PC-3 (cell line): ENCODE data around the gene GNG11. TPM values are rescaled to one million over a fixed set of nuclear protein-coding genes. Genes with fewer than 3 reads are reported as not detected.

ENCODE experiments used
- ATAC-seq: fragments of 200-7000 bp; cut with Tn5 transposase; 2 replicates; pipeline ENCODE4 v1.9.1; 2020; ENCODE audit warnings: mild to moderate bottlenecking, moderate library complexity
- BruUV-seq: library from RNA; stranded (reverse); fragments of 400-500 nt; replicated peaks from 2 replicates; lab custom pipeline; 2021; lab: Mats Ljungman, UMichigan
- CTCF ChIA-PET: fragments of 300-600 bp; sonication (Branson Sonifier 250); formaldehyde crosslinking; loops from one replicate; lab custom pipeline; 2022; ENCODE audit warnings: antibody characterized with exemption; lab: Charles Lee
- POLR2A ChIA-PET: fragments of 300-600 bp; sonication (Branson Sonifier 250); formaldehyde crosslinking; loops from one replicate; lab custom pipeline; 2022; ENCODE audit warnings: antibody characterized with exemption; ENCODE audit not compliant: unreplicated experiment; lab: Charles Lee
- DNase-seq: peaks from one replicate; pipeline ENCODE4 v3.0.0-alpha.2; 2015
- H2AFZ ChIP-seq: fragments of 300-600 bp; sonication (generic); 2 replicates; pipeline ENCODE4 v1.6.0; 2016; ENCODE audit warnings: antibody characterized with exemption, low read length
- H3F3A ChIP-seq: fragments of 300-600 bp; sonication (generic); one replicate; pipeline ENCODE4 v1.6.0; 2017; ENCODE audit warnings: antibody characterized with exemption, low read length, control low read depth, mild to moderate bottlenecking; ENCODE audit not compliant: unreplicated experiment
- H3K27ac ChIP-seq: fragments of 300-600 bp; sonication (generic); 2 replicates; pipeline ENCODE4 v1.5.1; 2016; ENCODE audit warnings: mild to moderate bottlenecking, low read length
- H3K27me3 ChIP-seq: fragments of 300-600 bp; sonication (generic); 2 replicates; pipeline ENCODE4 v1.6.1; 2016; ENCODE audit warnings: low read length, mixed read lengths
- H3K36me3 ChIP-seq: fragments of 300-600 bp; sonication (generic); 2 replicates; pipeline ENCODE4 v1.6.1; 2016; ENCODE audit warnings: low read depth, mixed run types, low read length, mixed read lengths
- H3K4me1 ChIP-seq: fragments of 300-600 bp; sonication (generic); 2 replicates; pipeline ENCODE4 v1.5.1; 2016; ENCODE audit warnings: low read length; ENCODE audit not compliant: insufficient read depth
- H3K4me2 ChIP-seq: fragments of 300-600 bp; sonication (generic); 2 replicates; pipeline ENCODE4 v1.6.0; 2016; ENCODE audit warnings: low read length
- H3K4me3 ChIP-seq: fragments of 300-600 bp; sonication (generic); 2 replicates; pipeline ENCODE4 v1.5.1; 2016; ENCODE audit warnings: mild to moderate bottlenecking, low read length, mixed read lengths
- H3K79me2 ChIP-seq: fragments of 300-600 bp; sonication (generic); 2 replicates; pipeline ENCODE4 v1.6.1; 2017; ENCODE audit warnings: low read length, mixed read lengths
- H3K9ac ChIP-seq: fragments of 300-600 bp; sonication (generic); 2 replicates; pipeline ENCODE4 v1.6.0; 2016; ENCODE audit warnings: mild to moderate bottlenecking, low read length
- H3K9me2 ChIP-seq: fragments of 300-600 bp; sonication (generic); replicated peaks from 2 replicates; pipeline ENCODE4 v1.6.1; 2016; ENCODE audit warnings: mixed run types, low read length, mixed read lengths
- H3K9me3 ChIP-seq: fragments of 300-600 bp; sonication (generic); 2 replicates; pipeline ENCODE4 v1.6.1; 2016; ENCODE audit warnings: low read length, mixed read lengths
- H4K20me1 ChIP-seq: fragments of 300-600 bp; sonication (generic); 2 replicates; pipeline ENCODE4 v1.6.1; 2016; ENCODE audit warnings: low read length, mixed read lengths
- EZH2 ChIP-seq: fragments of 300-600 bp; sonication (generic); IDR thresholded peaks from one replicate; pipeline ENCODE4 v1.6.1; 2017; ENCODE audit warnings: antibody characterized with exemption, mild to moderate bottlenecking, low read length; ENCODE audit not compliant: unreplicated experiment
- EZH2phosphoT487 ChIP-seq: fragments of 300-600 bp; sonication (generic); IDR thresholded peaks from 2 replicates; pipeline ENCODE4 v1.6.1; 2018; ENCODE audit warnings: mild to moderate bottlenecking, antibody characterized with exemption, low read length, borderline replicate concordance
- intact Hi-C: fragments of 100-400 bp; cut with micrococcal nuclease; formaldehyde crosslinking; loops from 2 replicates; pipeline ENCODE4 v1.9.0; 2023
- total RNA-seq: library from RNA; depleted of rRNA; stranded (reverse); fragments of >200 nt; gene quantifications from 2 replicates; pipeline ENCODE4 v1.2.3, GENCODE V29; 2014
- TF ChIP-seq, protein P1 (sequence below): fragments of 300-600 bp; sonication (generic); conservative IDR thresholded peaks from 2 replicates; pipeline ENCODE4 v1.5.1; 2017; ENCODE audit warnings: antibody characterized with exemption, low read depth, mild to moderate bottlenecking, low read length

GNG11 gene
- total RNA-seq, 1 experiment from 2014 or later = 3.0 TPM

DNA sequence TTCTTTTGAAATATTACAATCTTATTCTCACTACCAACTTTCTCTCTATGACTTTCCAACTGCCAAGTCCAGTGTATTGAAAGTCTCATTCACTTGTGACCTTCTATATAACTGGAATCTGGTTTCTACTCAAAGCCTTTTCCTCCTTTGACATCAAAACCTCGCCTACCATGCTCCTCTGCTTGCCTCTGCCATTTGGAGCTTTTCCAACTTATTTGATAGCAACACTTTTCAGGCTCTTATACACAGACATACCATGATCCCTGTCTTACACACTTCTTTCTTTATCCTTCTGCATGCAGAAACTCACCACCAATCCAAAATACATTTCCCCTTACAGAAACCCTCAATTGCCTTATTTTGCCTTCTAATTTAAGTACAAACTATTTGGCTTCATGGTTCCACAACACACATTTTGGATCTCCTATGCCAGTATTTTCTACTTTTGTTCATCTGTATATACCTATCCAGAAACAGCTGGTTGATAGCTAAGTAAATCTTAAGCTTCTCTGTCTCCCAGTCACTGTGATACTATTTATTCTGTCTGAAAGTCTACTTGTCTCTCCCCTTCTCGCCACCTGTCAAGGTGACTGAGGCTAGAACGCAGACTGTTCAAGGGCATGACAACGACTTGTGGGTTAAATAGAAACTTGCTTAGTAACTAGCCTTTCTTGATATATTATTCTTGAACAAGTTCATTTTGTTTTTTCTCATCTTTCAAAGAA is 22.4 kb downstream of the GNG11 start:
- no peaks in the 10 kb centered on the region for H3K79me2 ChIP-seq
- no peak overlapping the region for H2AFZ ChIP-seq
- H3K4me3 ChIP-seq = no peak overlapping the region
- H3K27me3 ChIP-seq = no peaks in the 10 kb centered on the region
- no peak overlapping the region for H3K4me2 ChIP-seq
- 0 out of 2 replicates have a peak, but pooled peaks cover under 1% of the 10 kb centered on the region for H3K4me1 ChIP-seq
- H3K9me2 ChIP-seq = no peaks in the 10 kb centered on the region
- DNase-seq (no peak), ATAC-seq (no peak)
- H3K27ac ChIP-seq = no peak overlapping the region
- ChIA-PET POLR2A (no interaction called here), CTCF (no interaction called here)
- no peaks in the 10 kb centered on the region for H4K20me1 ChIP-seq
- H3K9ac ChIP-seq = no peak overlapping the region
- no TSS peak for BruUV-seq
- TF ChIP-seq EZH2phosphoT487 (no peak), EZH2 (no peak)
- TF ChIP-seq, protein P1, sequence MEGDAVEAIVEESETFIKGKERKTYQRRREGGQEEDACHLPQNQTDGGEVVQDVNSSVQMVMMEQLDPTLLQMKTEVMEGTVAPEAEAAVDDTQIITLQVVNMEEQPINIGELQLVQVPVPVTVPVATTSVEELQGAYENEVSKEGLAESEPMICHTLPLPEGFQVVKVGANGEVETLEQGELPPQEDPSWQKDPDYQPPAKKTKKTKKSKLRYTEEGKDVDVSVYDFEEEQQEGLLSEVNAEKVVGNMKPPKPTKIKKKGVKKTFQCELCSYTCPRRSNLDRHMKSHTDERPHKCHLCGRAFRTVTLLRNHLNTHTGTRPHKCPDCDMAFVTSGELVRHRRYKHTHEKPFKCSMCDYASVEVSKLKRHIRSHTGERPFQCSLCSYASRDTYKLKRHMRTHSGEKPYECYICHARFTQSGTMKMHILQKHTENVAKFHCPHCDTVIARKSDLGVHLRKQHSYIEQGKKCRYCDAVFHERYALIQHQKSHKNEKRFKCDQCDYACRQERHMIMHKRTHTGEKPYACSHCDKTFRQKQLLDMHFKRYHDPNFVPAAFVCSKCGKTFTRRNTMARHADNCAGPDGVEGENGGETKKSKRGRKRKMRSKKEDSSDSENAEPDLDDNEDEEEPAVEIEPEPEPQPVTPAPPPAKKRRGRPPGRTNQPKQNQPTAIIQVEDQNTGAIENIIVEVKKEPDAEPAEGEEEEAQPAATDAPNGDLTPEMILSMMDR = no peak
- no peaks in the 10 kb centered on the region for H3K36me3 ChIP-seq
- intact Hi-C loops = no loop called here
- H3F3A ChIP-seq = no peaks in the 10 kb centered on the region
- no peaks in the 10 kb centered on the region for H3K9me3 ChIP-seq

DNA sequence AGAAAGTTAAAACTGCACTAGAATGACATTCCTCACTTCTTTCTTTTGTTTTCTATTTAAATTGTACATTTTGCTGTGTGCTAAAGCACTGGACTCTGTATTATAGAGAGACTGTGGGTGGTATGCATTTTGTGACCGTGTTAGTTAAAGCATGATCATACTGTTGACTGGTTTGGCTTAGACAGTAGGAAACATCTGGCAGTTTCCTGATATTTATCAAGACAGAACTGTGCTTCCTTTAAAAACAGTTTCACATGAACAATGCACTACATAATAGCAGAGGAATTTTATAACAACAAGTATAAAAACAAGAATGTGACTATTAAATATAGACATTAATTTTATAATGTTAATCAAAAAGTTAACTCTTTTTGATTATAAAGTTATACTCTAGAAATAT is 23.1 kb downstream of the GNG11 start:
- intact Hi-C loops = no loop called here
- H3K9me2 ChIP-seq = no peaks in the 10 kb centered on the region
- H4K20me1 ChIP-seq = no peaks in the 10 kb centered on the region
- TF ChIP-seq, protein P1 = no peak
- TF ChIP-seq EZH2 (no peak), EZH2phosphoT487 (no peak)
- ChIA-PET CTCF (no interaction called here), POLR2A (no interaction called here)
- no peak overlapping the region for H3K4me2 ChIP-seq
- no peaks in the 10 kb centered on the region for H3K27me3 ChIP-seq
- ATAC-seq = no peak
- H2AFZ ChIP-seq = no peak overlapping the region
- no peak overlapping the region for H3K9ac ChIP-seq
- no TSS peak for BruUV-seq
- H3K79me2 ChIP-seq = no peaks in the 10 kb centered on the region
- no peaks in the 10 kb centered on the region for H3F3A ChIP-seq
- no peak for DNase-seq
- H3K4me3 ChIP-seq = no peak overlapping the region
- H3K9me3 ChIP-seq = no peaks in the 10 kb centered on the region
- peaks cover 7% of the 10 kb centered on the region; the same call in 1 of the 2 replicates for H3K4me1 ChIP-seq
- no peaks in the 10 kb centered on the region for H3K36me3 ChIP-seq
- H3K27ac ChIP-seq = no peak overlapping the region

DNA sequence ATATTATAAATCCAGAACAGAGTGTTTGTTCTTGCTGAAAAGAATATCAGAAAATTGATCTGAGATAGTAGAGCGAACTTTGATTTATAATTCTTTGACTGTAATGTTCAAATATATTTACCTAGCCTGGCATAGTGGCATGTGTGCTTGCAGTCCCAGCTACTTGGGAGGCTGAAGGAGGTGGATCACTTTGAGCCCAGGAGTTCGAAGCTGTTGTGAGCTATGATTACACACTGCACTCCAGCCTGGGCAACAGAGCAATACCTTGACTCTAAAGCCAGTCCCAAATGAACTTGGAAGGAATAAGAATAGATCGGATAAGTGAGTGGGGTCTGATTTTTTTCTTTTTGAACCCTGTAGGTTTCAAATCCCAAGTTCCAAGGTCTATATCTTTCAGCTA is 23.5 kb downstream of the GNG11 start:
- BruUV-seq = no TSS peak
- Histone ChIP-seq H3K4me2 (no peak overlapping the region), H3K9ac (no peak overlapping the region), H3K9me3 (no peaks in the 10 kb centered on the region), H3K27ac (no peak overlapping the region), H3K27me3 (no peaks in the 10 kb centered on the region), H3K4me1 (peaks cover 10% of the 10 kb centered on the region; the same call in 1 of the 2 replicates), H3F3A (no peaks in the 10 kb centered on the region), H3K9me2 (no peaks in the 10 kb centered on the region), H2AFZ (no peak overlapping the region), H3K36me3 (no peaks in the 10 kb centered on the region), H4K20me1 (no peaks in the 10 kb centered on the region), H3K4me3 (no peak overlapping the region), H3K79me2 (no peaks in the 10 kb centered on the region)
- intact Hi-C loops = no loop called here
- DNase-seq (no peak), ATAC-seq (no peak)
- ChIA-PET CTCF (no interaction called here), POLR2A (no interaction called here)
- TF ChIP-seq EZH2phosphoT487 (no peak), EZH2 (no peak)
- TF ChIP-seq, protein P1 = no peak
